GM10248 (cell line): ENCODE measurements around the gene BUD13.

Experiments
- CTCF ChIA-PET: fragments of 300-600 bp; sonication (Branson Sonifier 250); formaldehyde crosslinking; extraction: SDS; loops from one replicate; lab custom pipeline; 2021; ENCODE audit warnings: antibody characterized with exemption; lab: Yijun Ruan, JAX
- POLR2A ChIA-PET: fragments of 350-650 bp; sonication (Branson Sonifier 250); formaldehyde crosslinking; extraction: SDS; loops from one replicate; lab custom pipeline; 2020; ENCODE audit warnings: antibody characterized with exemption; lab: Yijun Ruan, JAX
- DNase-seq: peaks from one replicate; pipeline ENCODE4 v3.0.0; 2012; ENCODE audit errors: extremely low spot score
- CTCF ChIP-seq: IDR thresholded peaks from 2 replicates; pipeline ENCODE4 v1.5.1; 2012; ENCODE audit warnings: mild to moderate bottlenecking, low read depth; ENCODE audit errors: extremely low read depth, missing control alignments, control extremely low read depth

The BUD13 gene

GRCh38 chr11:116793772-116794097, 20.9 kb upstream of the BUD13 start:
- DNase-seq: no peak
- ChIA-PET POLR2A (no interaction called here), CTCF (interaction anchor here (1.0 to 10.2 kb wide), 6 partner anchors 16 to 311 kb away, joined by 3 to 100 read pairs (median 4); partner anchors contain the start of gene APOA1)
- TF ChIP-seq CTCF: no peak

GRCh38 chr11:116792869-116793771, 20.3 kb upstream of the BUD13 start:
- no peak for DNase-seq
- ChIA-PET POLR2A (no interaction called here), CTCF (interaction anchor here (0.8 to 10.2 kb wide), 9 partner anchors 13 to 311 kb away, joined by 3 to 100 read pairs (median 5); partner anchors contain the start of gene APOA1)
- no peak for TF ChIP-seq CTCF

GRCh38 chr11:116792144-116792868, 19.5 kb upstream of the BUD13 start:
- no peak for TF ChIP-seq CTCF
- POLR2A ChIA-PET: no interaction called here
- CTCF ChIA-PET: interaction anchor here (0.8 to 10.2 kb wide), 21 partner anchors 9 to 437 kb away, joined by 3 to 100 read pairs (median 9); partner anchors contain the start of genes APOA1, BUD13 and PAFAH1B2
- no peak for DNase-seq

- ChIA-PET CTCF (interaction anchor here (0.6 to 10.2 kb wide), 44 partner anchors 8 to 440 kb away, joined by 3 to 100 read pairs (median 6); partner anchors contain the start of genes APOA1, APOA4, BUD13 and PAFAH1B2), POLR2A (no interaction called here)
- DNase-seq: no peak
- no peak for TF ChIP-seq CTCF
Observed at GRCh38 chr11:116791813-116792143, 19.0 kb upstream of the BUD13 start, which contains the start of gene APOA5. TSS of gene APOA5 (minus strand) at chr11:116791879. CDS start at chr11:116791860, 19 bp downstream.

GRCh38 chr11:116791002-116791812, 18.4 kb upstream of the BUD13 start:
- peak; percentile 87 for DNase-seq
- TF ChIP-seq CTCF: peak; percentile 93
- ChIA-PET POLR2A (no interaction called here), CTCF (interaction anchor here (0.6 to 10.2 kb wide), 47 partner anchors 8 to 440 kb away, joined by 3 to 100 read pairs (median 5); partner anchors contain the start of genes APOA1, APOA4, BUD13 and PAFAH1B2)
